Neural cell (in vitro differentiated cells): ENCODE data around the gene RRH. TPM values are rescaled to one million over a fixed set of nuclear protein-coding genes. Genes with fewer than 3 reads are reported as not detected.

Experiments
- H2AFZ ChIP-seq: fragments of 200-600, 300-800 bp; sonication (generic), shearing (Covaris generic); 2 replicates; pipeline ENCODE4 v1.6.0; 2014; ENCODE audit warnings: low read depth, mild to moderate bottlenecking, antibody characterized with exemption, low read length, moderate library complexity
- H3F3A ChIP-seq: fragments of 200-600 bp; shearing (Covaris generic); 2 replicates; pipeline ENCODE4 v1.6.1; 2016; ENCODE audit warnings: mild to moderate bottlenecking, moderate library complexity, mixed read lengths, antibody characterized with exemption, low read length; ENCODE audit not compliant: insufficient read depth, poor library complexity, severe bottlenecking
- H3K27ac ChIP-seq: fragments of 200-600, 300-800 bp; sonication (generic), shearing (Covaris generic); 2 replicates; pipeline ENCODE4 v1.5.1; 2014; ENCODE audit warnings: mild to moderate bottlenecking, low read length, moderate library complexity
- H3K27me3 ChIP-seq: fragments of 300-800, 200-600 bp; sonication (generic), shearing (Covaris generic); 2 replicates; pipeline ENCODE4 v1.6.0; 2014; ENCODE audit warnings: mild to moderate bottlenecking, low read depth, low read length, moderate library complexity; ENCODE audit not compliant: insufficient read depth
- H3K36me3 ChIP-seq: fragments of 300-800, 200-600 bp; sonication (generic), shearing (Covaris generic); 2 replicates; pipeline ENCODE4 v1.5.1; 2014; ENCODE audit warnings: mild to moderate bottlenecking, antibody characterized with exemption, low read length, moderate library complexity; ENCODE audit not compliant: insufficient read depth
- H3K4me2 ChIP-seq: fragments of 300-800, 200-600 bp; sonication (generic), shearing (Covaris generic); 2 replicates; pipeline ENCODE4 v1.6.0; 2014; ENCODE audit warnings: mild to moderate bottlenecking, low read length
- H3K4me3 ChIP-seq: fragments of 300-800, 200-600 bp; sonication (generic), shearing (Covaris generic); 2 replicates; pipeline ENCODE4 v1.5.1; 2014; ENCODE audit warnings: mild to moderate bottlenecking, low read length, moderate library complexity
- H3K79me2 ChIP-seq: fragments of 200-600 bp; shearing (Covaris generic); replicated peaks from 2 replicates; pipeline ENCODE4 v1.6.0; 2014; ENCODE audit warnings: mild to moderate bottlenecking, low read length, moderate library complexity; ENCODE audit not compliant: insufficient read depth
- H3K9ac ChIP-seq: fragments of 300-800, 200-600 bp; sonication (generic), shearing (Covaris generic); 2 replicates; pipeline ENCODE4 v1.6.1; 2016; ENCODE audit warnings: mild to moderate bottlenecking, low read length, mixed read lengths
- H3K9me2 ChIP-seq: fragments of 200-600 bp; shearing (Covaris generic); 2 replicates; pipeline ENCODE4 v1.6.1; 2016; ENCODE audit warnings: mild to moderate bottlenecking, low read length, mixed read lengths; ENCODE audit not compliant: insufficient read depth
- H3K9me3 ChIP-seq: fragments of 200-600, 300-800 bp; sonication (generic), shearing (Covaris generic); 2 replicates; pipeline ENCODE4 v1.6.1; 2016; ENCODE audit warnings: mild to moderate bottlenecking, mixed run types, low read length, moderate library complexity, mixed read lengths
- H4K20me1 ChIP-seq: fragments of 200-600 bp; shearing (Covaris generic); 2 replicates; pipeline ENCODE4 v1.6.1; 2016; ENCODE audit warnings: mild to moderate bottlenecking, mixed run types; ENCODE audit not compliant: insufficient read depth
- CTCF ChIP-seq: fragments of 450-650 bp; IDR thresholded peaks from 2 replicates; pipeline ENCODE4 v1.5.1; 2014; ENCODE audit warnings: antibody characterized with exemption, mild to moderate bottlenecking, moderate library complexity; ENCODE audit not compliant: poor library complexity, severe bottlenecking
- EP300 ChIP-seq: fragments of 450-650 bp; conservative IDR thresholded peaks from 2 replicates; pipeline ENCODE4 v1.6.1; 2014; ENCODE audit warnings: antibody characterized with exemption, mild to moderate bottlenecking, moderate library complexity; ENCODE audit not compliant: poor library complexity, severe bottlenecking
- EZH2 ChIP-seq: fragments of 200-600, 300-800 bp; shearing (Covaris generic), sonication (generic); IDR thresholded peaks from 2 replicates; pipeline ENCODE4 v1.6.1; 2014; ENCODE audit warnings: antibody characterized with exemption, low read length, borderline replicate concordance, mild to moderate bottlenecking; ENCODE audit not compliant: insufficient read depth, poor library complexity, severe bottlenecking
- MXI1 ChIP-seq: fragments of 450-650 bp; conservative IDR thresholded peaks from 2 replicates; pipeline ENCODE4 v1.6.1; 2014; ENCODE audit warnings: antibody characterized with exemption, mild to moderate bottlenecking; ENCODE audit not compliant: poor library complexity, severe bottlenecking
- POLR2AphosphoS5 ChIP-seq: IDR thresholded peaks from 2 replicates; pipeline ENCODE4 v1.6.1; 2012
- RAD21 ChIP-seq: fragments of 450-650 bp; conservative IDR thresholded peaks from 2 replicates; pipeline ENCODE4 v1.6.1; 2014; ENCODE audit warnings: antibody characterized with exemption, mild to moderate bottlenecking, moderate library complexity
- REST ChIP-seq: IDR thresholded peaks from 2 replicates; pipeline ENCODE4 v1.6.1; 2012; ENCODE audit warnings: borderline replicate concordance
- SMC3 ChIP-seq: fragments of 450-650 bp; conservative IDR thresholded peaks from 2 replicates; pipeline ENCODE4 v1.6.1; 2014; ENCODE audit warnings: antibody characterized with exemption, mild to moderate bottlenecking, moderate library complexity; ENCODE audit not compliant: poor library complexity
- TAF1 ChIP-seq: IDR thresholded peaks from 2 replicates; pipeline ENCODE4 v1.6.1; 2012; ENCODE audit warnings: low read depth
- polyA plus RNA-seq: library from polyadenylated mRNA; depleted of rRNA; stranded (reverse); fragments of >200 nt; gene quantifications from 2 replicates; pipeline ENCODE4 v1.2.3, GENCODE V29; 2014

The RRH gene
- polyA plus RNA-seq, 1 donor from 2014 or later: 1.2 TPM

- Histone ChIP-seq H3K9me3 (no peaks in the 10 kb centered on the region), H2AFZ (no peak overlapping the region), H3K4me2 (peak overlapping the region; percentile 75), H3F3A (no peaks in the 10 kb centered on the region), H3K9me2 (no peaks in the 10 kb centered on the region), H3K27me3 (no peaks in the 10 kb centered on the region), H3K36me3 (no peaks in the 10 kb centered on the region), H3K79me2 (peaks cover 21% of the 10 kb centered on the region), H4K20me1 (no peaks in the 10 kb centered on the region), H3K4me3 (peak overlapping the region; percentile 75), H3K27ac (no peak overlapping the region), H3K9ac (no peak overlapping the region)
- no peak for TF ChIP-seq REST
- no peak for TF ChIP-seq TAF1
- TF ChIP-seq POLR2AphosphoS5: no peak
Observed at GRCh38 chr4:109816894-109817293, 10.9 kb upstream of the RRH start.

- TF ChIP-seq SMC3 (no peak), EZH2 (no peak), TAF1 (no peak), CTCF (no peak), RAD21 (no peak), EP300 (no peak), POLR2AphosphoS5 (no peak)
- H3K36me3 ChIP-seq: no peaks in the 10 kb centered on the region
- no peaks in the 10 kb centered on the region for H3K27me3 ChIP-seq
- H3K27ac ChIP-seq: no peak overlapping the region
- H2AFZ ChIP-seq: no peak overlapping the region
- no peak overlapping the region for H3K9ac ChIP-seq
- H3K79me2 ChIP-seq: peaks cover 21% of the 10 kb centered on the region
- H3K4me2 ChIP-seq: no peak overlapping the region
- H3K9me2 ChIP-seq: no peaks in the 10 kb centered on the region
- no peaks in the 10 kb centered on the region for H3K9me3 ChIP-seq
- H3F3A ChIP-seq: no peaks in the 10 kb centered on the region
- H3K4me3 ChIP-seq: no peak overlapping the region
- H4K20me1 ChIP-seq: no peaks in the 10 kb centered on the region
Observed at GRCh38 chr4:109818268-109818667, 9.5 kb upstream of the RRH start.

GRCh38 chr4:109820563-109820962, 7.2 kb upstream of the RRH start:
- Histone ChIP-seq H3K27ac (no peak overlapping the region), H3K9ac (no peak overlapping the region), H2AFZ (no peak overlapping the region), H3K4me2 (no peak overlapping the region), H3K9me3 (no peaks in the 10 kb centered on the region), H4K20me1 (no peaks in the 10 kb centered on the region), H3K4me3 (no peak overlapping the region), H3K9me2 (no peaks in the 10 kb centered on the region), H3K27me3 (no peaks in the 10 kb centered on the region), H3F3A (no peaks in the 10 kb centered on the region), H3K36me3 (peaks cover 6% of the 10 kb centered on the region), H3K79me2 (peaks cover 21% of the 10 kb centered on the region)
- TF ChIP-seq EP300 (no peak), MXI1 (no peak), EZH2 (no peak), CTCF (no peak), REST (no peak), POLR2AphosphoS5 (no peak), TAF1 (no peak), SMC3 (no peak), RAD21 (no peak)
